GM19328 (cell line): ENCODE results near the gene TNFRSF11A.
A peak's percentile ranks its signal among the peaks of the same experiment; 100 is the strongest.

Experiments used
- ATAC-seq: cut with Tn5 transposase; IDR thresholded peaks from one replicate; pipeline ENCODE4 v1.9.1; 2021; ENCODE audit warnings: mild to moderate bottlenecking, moderate library complexity; ENCODE audit not compliant: unreplicated experiment

TNFRSF11A gene

GRCh38 chr18:62341473-62341872, 16.4 kb downstream of the TNFRSF11A start:
- no peak for ATAC-seq

GRCh38 chr18:62342884-62343283, 17.8 kb downstream of the TNFRSF11A start:
- ATAC-seq: no peak

GRCh38 chr18:62343316-62343715, 18.2 kb downstream of the TNFRSF11A start:
- ATAC-seq: no peak

GRCh38 chr18:62345909-62346308, 20.8 kb downstream of the TNFRSF11A start:
- no peak for ATAC-seq

GRCh38 chr18:62346333-62347088, 21.4 kb downstream of the TNFRSF11A start:
- no peak for ATAC-seq

- ATAC-seq: no peak
Observed at GRCh38 chr18:62347089-62347506, 22.0 kb downstream of the TNFRSF11A start.

GRCh38 chr18:62348474-62348873, 23.4 kb downstream of the TNFRSF11A start:
- no peak for ATAC-seq

GRCh38 chr18:62353170-62353569, 28.1 kb downstream of the TNFRSF11A start:
- no peak for ATAC-seq

GRCh38 chr18:62354151-62354550, 29.0 kb downstream of the TNFRSF11A start:
- ATAC-seq: no peak

- ATAC-seq: no peak
Observed at GRCh38 chr18:62357079-62357719, 32.1 kb downstream of the TNFRSF11A start.

GRCh38 chr18:62360805-62361204, 35.7 kb downstream of the TNFRSF11A start:
- ATAC-seq: no peak

GRCh38 chr18:62361288-62361687, 36.2 kb downstream of the TNFRSF11A start:
- no peak for ATAC-seq

GRCh38 chr18:62364558-62364957, 39.4 kb downstream of the TNFRSF11A start:
- no peak for ATAC-seq

GRCh38 chr18:62365420-62365819, 40.3 kb downstream of the TNFRSF11A start:
- no peak for ATAC-seq

- ATAC-seq: no peak
Observed at GRCh38 chr18:62366992-62367391, 41.9 kb downstream of the TNFRSF11A start.

- ATAC-seq: peak; percentile 50
Observed at GRCh38 chr18:62368100-62368499, 43.0 kb downstream of the TNFRSF11A start.

GRCh38 chr18:62369129-62369644, 44.1 kb downstream of the TNFRSF11A start:
- no peak for ATAC-seq

- ATAC-seq: no peak
Observed at GRCh38 chr18:62370366-62370765, 45.3 kb downstream of the TNFRSF11A start.

GRCh38 chr18:62371436-62371835, 46.3 kb downstream of the TNFRSF11A start:
- ATAC-seq: no peak

GRCh38 chr18:62372156-62372555, 47.0 kb downstream of the TNFRSF11A start:
- ATAC-seq: peak; percentile 42

GRCh38 chr18:62372882-62373281, 47.8 kb downstream of the TNFRSF11A start:
- ATAC-seq: no peak

GRCh38 chr18:62374410-62374965, 49.4 kb downstream of the TNFRSF11A start:
- no peak for ATAC-seq
